Neural progenitor cell (in vitro differentiated cells): ENCODE results near the gene ADAM8. TPM values are rescaled to one million over a fixed set of nuclear protein-coding genes. Genes with fewer than 3 reads are reported as not detected.
A peak's percentile ranks its signal among the peaks of the same experiment; 100 is the strongest.
"Not testable (repeated sequence)": the region's sequence is repeated elsewhere in the genome, so short reads cannot be mapped to it uniquely, and the experiment has no call there.

Experiments used
- DNase-seq: peaks from one replicate; pipeline ENCODE4 v3.0.0-alpha.2; 2016; ENCODE audit warnings: low spot score
- H2AFZ ChIP-seq: fragments of 200-600 bp; sonication (generic); replicated peaks from 2 replicates; pipeline ENCODE4 v1.6.1; 2016; ENCODE audit warnings: antibody characterized with exemption
- H3F3A ChIP-seq: fragments of 200-600 bp; sonication (generic); 2 replicates; pipeline ENCODE4 v1.6.1; 2016; ENCODE audit warnings: antibody characterized with exemption, low read depth
- H3K27ac ChIP-seq: fragments of 200-600 bp; sonication (generic); 2 replicates; pipeline ENCODE4 v1.5.1; 2016; ENCODE audit warnings: mild to moderate bottlenecking
- H3K27me3 ChIP-seq: fragments of 200-600 bp; sonication (generic); 2 replicates; pipeline ENCODE4 v1.6.1; 2016; ENCODE audit warnings: mild to moderate bottlenecking, moderate library complexity
- H3K36me3 ChIP-seq: fragments of 200-600 bp; sonication (generic); 2 replicates; pipeline ENCODE4 v1.5.1; 2016
- H3K4me1 ChIP-seq: fragments of 200-600 bp; sonication (generic); 2 replicates; pipeline ENCODE4 v1.6.1; 2016; ENCODE audit warnings: mixed run types
- H3K4me2 ChIP-seq: fragments of 200-600 bp; sonication (generic); 2 replicates; pipeline ENCODE4 v1.6.1; 2016
- H3K4me3 ChIP-seq: fragments of 200-600 bp; sonication (generic); 2 replicates; pipeline ENCODE4 v1.5.1; 2016
- H3K79me2 ChIP-seq: fragments of 200-600 bp; sonication (generic); 2 replicates; pipeline ENCODE4 v1.6.1; 2016; ENCODE audit warnings: low read depth
- H3K9ac ChIP-seq: fragments of 200-600 bp; sonication (generic); 2 replicates; pipeline ENCODE4 v1.6.1; 2016
- H3K9me3 ChIP-seq: fragments of 200-600 bp; sonication (generic); 2 replicates; pipeline ENCODE4 v1.5.1; 2016; ENCODE audit warnings: low read depth
- H4K20me1 ChIP-seq: fragments of 200-600 bp; sonication (generic); 2 replicates; pipeline ENCODE4 v1.6.1; 2016; ENCODE audit warnings: low read depth
- H3K27ac Mint-ChIP-seq: 3 replicates; pipeline ENCODE4 v1.8.0; 2021; ENCODE audit warnings: mixed read lengths
- H3K27me3 Mint-ChIP-seq: 2 replicates; pipeline ENCODE4 v1.8.0; 2022; ENCODE audit warnings: low read depth, mild to moderate bottlenecking, inconsistent platforms, moderate library complexity, mixed read lengths; ENCODE audit not compliant: insufficient read depth
- H3K36me3 Mint-ChIP-seq: 3 replicates; pipeline ENCODE4 v1.8.0; 2021; ENCODE audit warnings: mixed read lengths
- H3K4me1 Mint-ChIP-seq: 3 replicates; pipeline ENCODE4 v1.8.0; 2021; ENCODE audit warnings: mixed read lengths
- H3K4me3 Mint-ChIP-seq: 3 replicates; pipeline ENCODE4 v1.8.0; 2021; ENCODE audit warnings: mild to moderate bottlenecking, moderate library complexity, mixed read lengths
- H3K9me3 Mint-ChIP-seq: 3 replicates; pipeline ENCODE4 v1.8.0; 2020; ENCODE audit warnings: mixed read lengths
- CTCF ChIP-seq: fragments of 200-600 bp; sonication (generic); IDR thresholded peaks from 2 replicates; pipeline ENCODE4 v1.5.1; 2017; ENCODE audit warnings: antibody characterized with exemption, mild to moderate bottlenecking
- EZH2 ChIP-seq: fragments of 200-600 bp; sonication (generic); IDR thresholded peaks from 2 replicates; pipeline ENCODE4 v1.6.1; 2017; ENCODE audit warnings: antibody characterized with exemption, mild to moderate bottlenecking, moderate library complexity
- EZH2phosphoT487 ChIP-seq: fragments of 200-600 bp; sonication (generic); IDR thresholded peaks from 2 replicates; pipeline ENCODE4 v1.6.1; 2017; ENCODE audit warnings: antibody characterized with exemption
- total RNA-seq: library from RNA; depleted of rRNA; stranded (reverse); fragments of >200 nt; gene quantifications from 2 replicates; pipeline ENCODE4 v1.2.3, GENCODE V29; 2015; ENCODE audit warnings: low replicate concordance

Gene ADAM8
- total RNA-seq, 1 donor from 2014 or later: 3.3 TPM

- H3K9me3 ChIP-seq: no peaks in the 10 kb centered on the region
- H3F3A ChIP-seq: no peaks in the 10 kb centered on the region
- H3K4me1 ChIP-seq: no peaks in the 10 kb centered on the region
- no peak overlapping the region for H3K4me3 Mint-ChIP-seq
- H3K27ac Mint-ChIP-seq: no peak overlapping the region
- H4K20me1 ChIP-seq: no peaks in the 10 kb centered on the region
- no peaks in the 10 kb centered on the region for H3K79me2 ChIP-seq
- no peak overlapping the region for H3K9ac ChIP-seq
- H3K4me3 ChIP-seq: no peak overlapping the region
- peaks cover 8% of the 10 kb centered on the region for H3K27me3 Mint-ChIP-seq
- no peak overlapping the region for H3K27ac ChIP-seq
- H3K4me2 ChIP-seq: no peak overlapping the region
- H3K9me3 Mint-ChIP-seq: no peaks in the 10 kb centered on the region
- H3K27me3 ChIP-seq: peaks cover 14% of the 10 kb centered on the region
- DNase-seq: no peak
- H3K36me3 ChIP-seq: no peaks in the 10 kb centered on the region
- peaks cover 14% of the 10 kb centered on the region for H3K4me1 Mint-ChIP-seq
- H2AFZ ChIP-seq: no peak overlapping the region
- no peak for TF ChIP-seq EZH2phosphoT487
- no peak for TF ChIP-seq CTCF
- TF ChIP-seq EZH2: no peak
- H3K36me3 Mint-ChIP-seq: no peaks in the 10 kb centered on the region
Observed at GRCh38 chr10:133267829-133268228, 8.8 kb downstream of the ADAM8 start.

- Histone ChIP-seq H3K4me1 (peaks cover 3% of the 10 kb centered on the region), H3K27ac (no peak overlapping the region), H3K9ac (no peak overlapping the region), H3K27me3 (peaks cover 20% of the 10 kb centered on the region), H3K4me2 (no peak overlapping the region), H3K9me3 (no peaks in the 10 kb centered on the region), H3K4me3 (no peak overlapping the region), H3K36me3 (no peaks in the 10 kb centered on the region), H2AFZ (no peak overlapping the region), H3K79me2 (no peaks in the 10 kb centered on the region), H3F3A (no peaks in the 10 kb centered on the region), H4K20me1 (no peaks in the 10 kb centered on the region)
- Mint-ChIP-seq H3K4me1 (peaks cover 18% of the 10 kb centered on the region), H3K4me3 (no peak overlapping the region), H3K9me3 (no peaks in the 10 kb centered on the region), H3K27ac (no peak overlapping the region), H3K36me3 (no peaks in the 10 kb centered on the region), H3K27me3 (peaks cover 10% of the 10 kb centered on the region)
- no peak for DNase-seq
- no peak for TF ChIP-seq EZH2
- no peak for TF ChIP-seq EZH2phosphoT487
- TF ChIP-seq CTCF: no peak
Observed at GRCh38 chr10:133267293-133267692, 9.4 kb downstream of the ADAM8 start.

- peaks cover 10% of the 10 kb centered on the region for H3K27me3 Mint-ChIP-seq
- no peak for DNase-seq
- peak overlapping the region; percentile 43 for H3K4me3 Mint-ChIP-seq
- no peaks in the 10 kb centered on the region for H3K9me3 Mint-ChIP-seq
- Histone ChIP-seq H3K4me1 (peaks cover 7% of the 10 kb centered on the region), H3K9ac (no peak overlapping the region), H3K4me2 (no peak overlapping the region), H2AFZ (no peak overlapping the region), H3K79me2 (no peaks in the 10 kb centered on the region), H4K20me1 (no peaks in the 10 kb centered on the region), H3F3A (no peaks in the 10 kb centered on the region), H3K27ac (no peak overlapping the region), H3K27me3 (peaks cover 23% of the 10 kb centered on the region), H3K9me3 (no peaks in the 10 kb centered on the region), H3K36me3 (no peaks in the 10 kb centered on the region), H3K4me3 (no peak overlapping the region)
- no peak overlapping the region for H3K27ac Mint-ChIP-seq
- H3K36me3 Mint-ChIP-seq: no peaks in the 10 kb centered on the region
- TF ChIP-seq EZH2: no peak
- TF ChIP-seq EZH2phosphoT487: no peak
- TF ChIP-seq CTCF: no peak
- H3K4me1 Mint-ChIP-seq: peaks cover 21% of the 10 kb centered on the region
Observed at GRCh38 chr10:133266056-133266795, 10.4 kb downstream of the ADAM8 start.

GRCh38 chr10:133265052-133265451, 11.6 kb downstream of the ADAM8 start:
- H3K36me3 Mint-ChIP-seq, H3K9ac ChIP-seq, H3K36me3 ChIP-seq, H3K4me3 ChIP-seq, H3K4me2 ChIP-seq, H3K9me3 Mint-ChIP-seq, H3F3A ChIP-seq, H3K79me2 ChIP-seq, H3K4me1 ChIP-seq, H2AFZ ChIP-seq, H3K27ac Mint-ChIP-seq, DNase-seq, H3K27ac ChIP-seq, H4K20me1 ChIP-seq, H3K9me3 ChIP-seq, H3K4me3 Mint-ChIP-seq: not testable (repeated sequence)
- peaks cover 23% of the 10 kb centered on the region for H3K4me1 Mint-ChIP-seq
- H3K27me3 ChIP-seq: peaks cover 29% of the 10 kb centered on the region
- peaks cover 12% of the 10 kb centered on the region for H3K27me3 Mint-ChIP-seq
